PC-9 (cell line): Measurements from ENCODE around the gene PIK3R6.

Experiments used
- CTCF ChIP-seq: fragments of 200-600 bp; sonication (generic); conservative IDR thresholded peaks from 2 replicates; pipeline ENCODE4 v1.6.1; 2017; ENCODE audit warnings: mixed run types, antibody characterized with exemption, mild to moderate bottlenecking, moderate library complexity
- EZH2 ChIP-seq: fragments of 200-600 bp; sonication (generic); IDR thresholded peaks from 2 replicates; pipeline ENCODE4 v1.8.0; 2017; ENCODE audit warnings: antibody characterized with exemption, low read depth

- TF ChIP-seq CTCF (no peak), EZH2 (no peak)
Measured at GRCh38 chr17:8872036-8872704, 4.7 kb upstream of the PIK3R6 start.
